GM19025 (cell line): ENCODE data around the gene TSKU.
"Not testable (repeated sequence)": the region's sequence is repeated elsewhere in the genome, so short reads cannot be mapped to it uniquely, and the experiment has no call there.

Source experiments
- ATAC-seq: cut with Tn5 transposase; IDR thresholded peaks from one replicate; pipeline ENCODE4 v1.9.1; 2021; ENCODE audit warnings: mild to moderate bottlenecking, low read depth, moderate library complexity; ENCODE audit not compliant: unreplicated experiment

TSKU gene

DNA sequence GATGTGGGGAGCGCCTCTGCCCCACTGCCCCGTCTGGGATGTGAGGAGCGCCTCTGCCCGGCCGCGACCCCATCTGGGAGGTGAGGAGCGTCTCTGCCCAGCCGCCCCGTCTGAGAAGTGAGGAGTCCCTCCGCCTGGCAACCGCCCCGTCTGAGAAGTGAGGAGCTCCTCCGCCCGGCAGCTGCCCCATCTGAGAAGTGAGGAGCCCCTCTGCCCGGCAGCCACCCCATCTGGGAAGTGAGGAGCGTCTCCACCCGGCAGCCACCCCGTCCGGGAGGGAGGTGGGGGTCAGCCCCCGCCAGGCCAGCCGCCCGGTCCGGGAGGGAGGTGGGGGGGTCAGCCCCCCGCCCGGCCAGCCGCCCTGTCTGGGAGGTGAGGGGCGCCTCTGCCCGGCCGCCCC lies 38.2 kb downstream of the TSKU start:
- ATAC-seq = not testable (repeated sequence)

DNA sequence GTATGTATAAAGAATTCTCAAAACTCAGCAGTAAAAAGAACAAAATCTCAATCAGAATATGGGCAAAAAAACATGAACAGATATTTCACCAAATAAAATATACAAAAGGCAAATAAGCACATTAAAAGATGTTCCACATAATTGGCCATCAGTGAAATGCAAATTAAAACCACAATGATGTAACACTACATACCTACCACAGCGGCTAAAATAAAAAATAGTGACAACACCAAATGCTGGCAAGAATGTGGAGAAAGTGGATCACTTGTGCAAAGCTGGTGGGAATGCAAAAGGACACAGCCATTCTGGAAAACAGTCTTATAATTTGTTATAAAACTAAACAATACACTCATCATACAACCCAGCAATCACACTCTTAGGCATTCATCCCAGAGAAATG lies 39.2 kb downstream of the TSKU start:
- no peak for ATAC-seq

DNA sequence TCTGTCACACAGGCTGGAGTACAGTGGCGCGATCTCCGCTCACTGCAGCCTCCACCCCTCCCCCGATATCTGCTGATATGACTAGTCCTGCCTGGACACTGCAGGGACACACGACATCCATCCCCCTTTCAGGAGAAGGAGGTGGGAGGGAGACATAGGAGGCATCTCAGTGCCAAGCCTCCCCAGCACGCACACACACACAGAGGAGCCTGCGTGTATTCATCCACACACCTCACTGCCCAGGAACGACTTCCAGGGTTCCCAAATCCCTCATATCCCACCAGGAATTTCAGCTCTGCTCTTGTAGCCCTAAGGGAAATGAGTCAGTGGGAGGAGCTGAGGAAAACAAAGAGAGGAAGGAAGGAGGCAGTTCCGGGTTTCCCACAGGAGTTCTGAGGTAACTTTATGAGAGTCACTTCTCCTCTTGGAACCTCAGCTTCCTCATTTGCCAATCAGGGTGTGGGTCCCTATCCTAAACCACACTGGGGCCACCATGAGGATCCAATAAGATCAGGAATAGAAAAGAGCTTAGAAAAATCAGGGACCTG lies 40.4 kb downstream of the TSKU start:
- no peak for ATAC-seq

DNA sequence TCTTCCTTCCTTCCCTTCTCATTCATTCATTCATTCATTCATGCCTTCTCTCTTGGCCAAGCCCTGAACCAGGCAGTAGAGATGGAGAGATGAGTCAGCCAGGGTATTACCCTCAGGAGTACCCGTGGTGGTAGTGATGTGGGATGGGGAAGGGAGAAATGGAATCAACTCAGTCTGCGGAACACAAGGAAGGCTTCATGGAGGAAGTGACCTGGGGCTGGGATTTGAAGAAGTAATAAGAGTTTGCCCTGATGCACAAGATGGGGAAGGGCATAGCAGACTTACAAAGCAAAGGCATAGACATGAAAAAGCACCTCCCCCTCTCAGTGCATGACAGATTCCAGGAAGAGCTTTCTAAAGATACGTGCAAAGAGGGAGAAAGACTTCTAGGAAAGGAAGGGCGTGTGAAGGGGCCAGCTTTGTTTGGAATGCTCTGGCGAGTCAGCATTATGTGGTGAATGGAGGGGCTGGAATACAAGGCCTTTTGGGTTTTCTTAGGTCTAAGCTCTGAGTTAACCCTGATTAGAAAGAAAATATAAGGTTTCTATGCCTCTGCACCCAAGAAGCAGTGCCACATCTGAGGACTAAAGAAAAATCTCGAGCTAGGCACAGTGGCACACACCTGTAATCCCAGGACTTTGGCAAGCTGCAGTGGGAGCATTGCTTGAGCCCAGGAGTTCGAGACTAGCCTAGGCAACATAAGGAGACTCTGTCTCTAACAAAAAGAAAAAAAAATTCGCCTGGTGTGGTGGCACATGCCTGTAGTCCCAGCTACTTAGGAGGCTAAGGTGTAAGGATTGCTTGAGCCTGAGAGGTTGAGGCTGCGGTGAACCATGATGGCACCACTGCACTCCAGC lies 41.2 kb downstream of the TSKU start:
- ATAC-seq = no peak

DNA sequence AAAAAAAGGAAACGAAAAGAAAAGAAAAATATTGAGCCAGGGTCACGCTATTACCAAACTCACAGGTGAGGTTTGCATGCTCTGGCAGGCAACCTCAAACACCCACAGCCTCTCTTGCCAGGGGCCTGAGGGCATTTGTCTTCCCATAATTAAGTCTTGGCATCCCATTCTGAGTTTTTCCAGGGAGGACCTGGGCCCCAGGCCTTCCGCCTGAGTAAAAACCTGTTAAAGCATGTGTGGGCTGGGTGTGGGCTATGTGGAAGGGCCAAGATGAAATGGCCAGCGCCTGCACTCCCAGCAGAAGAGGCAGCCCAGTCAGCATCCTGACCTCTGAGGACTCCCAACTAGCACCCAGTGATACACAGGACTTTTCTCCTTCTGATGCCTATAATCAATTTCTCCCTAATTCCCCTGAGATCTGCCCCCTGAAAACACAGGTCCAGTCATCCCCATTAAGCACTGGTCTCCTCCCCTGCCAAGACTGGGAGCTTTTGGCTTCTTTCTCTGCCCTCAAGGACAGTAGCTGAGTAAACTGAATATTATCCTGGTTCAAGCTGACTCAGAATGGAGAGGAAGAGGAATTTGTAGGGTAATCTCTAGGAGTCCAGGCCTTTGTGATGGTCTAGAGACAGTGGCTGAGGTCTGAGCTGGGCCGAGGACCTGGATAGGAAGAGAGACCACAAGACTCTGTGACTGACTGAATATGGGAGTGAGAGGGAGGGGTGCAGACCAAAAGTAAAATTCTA lies 42.0 kb downstream of the TSKU start:
- no peak for ATAC-seq

DNA sequence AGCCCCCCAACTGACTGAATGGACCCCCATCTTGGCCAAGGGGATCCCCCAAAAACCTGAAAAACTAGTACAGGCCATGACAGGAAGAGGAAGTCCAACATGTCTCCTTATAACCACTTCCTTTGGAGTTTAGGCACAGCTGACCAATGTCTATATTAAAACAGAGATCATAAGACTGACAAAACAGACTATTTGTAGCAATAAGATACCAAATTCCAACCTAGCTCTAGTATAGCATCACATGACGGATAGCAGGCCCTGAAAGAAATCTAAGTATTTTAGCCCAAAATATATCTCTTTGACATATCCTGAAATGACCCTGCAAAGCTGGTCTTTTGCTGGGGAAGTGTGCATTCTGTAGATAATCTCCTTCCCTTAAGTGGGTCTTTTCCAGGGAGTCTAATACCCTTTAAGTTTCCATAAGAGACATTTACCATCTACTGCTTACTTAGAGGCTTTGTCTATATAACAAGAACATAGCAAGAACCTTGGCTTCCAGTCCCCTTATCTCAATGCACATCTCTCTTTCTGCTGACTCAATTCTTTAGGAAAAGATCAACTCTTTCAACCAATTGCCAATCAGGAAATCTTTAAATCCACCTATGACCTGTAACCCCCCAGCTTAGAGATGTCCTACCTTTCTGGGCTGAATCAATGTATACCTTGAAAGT lies 42.7 kb downstream of the TSKU start:
- no peak for ATAC-seq

DNA sequence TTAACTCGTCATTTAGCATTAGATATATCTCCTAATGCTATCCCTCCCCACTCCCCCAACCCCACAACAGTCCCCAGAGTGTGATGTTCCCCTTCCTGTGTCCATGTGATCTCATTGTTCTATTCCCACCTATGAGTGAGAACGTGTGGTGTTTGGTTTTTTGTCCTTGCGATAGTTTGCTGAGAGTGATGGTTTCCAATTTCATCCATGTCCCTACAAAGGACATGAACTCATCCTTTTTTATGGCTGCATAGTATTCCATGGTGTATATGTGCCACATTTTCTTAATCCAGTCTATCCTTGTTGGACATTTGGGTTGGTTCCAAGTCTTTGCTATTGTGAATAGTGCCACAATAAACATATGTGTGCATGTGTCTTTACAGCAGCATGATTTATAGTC lies 43.4 kb downstream of the TSKU start:
- ATAC-seq = not testable (repeated sequence)

DNA sequence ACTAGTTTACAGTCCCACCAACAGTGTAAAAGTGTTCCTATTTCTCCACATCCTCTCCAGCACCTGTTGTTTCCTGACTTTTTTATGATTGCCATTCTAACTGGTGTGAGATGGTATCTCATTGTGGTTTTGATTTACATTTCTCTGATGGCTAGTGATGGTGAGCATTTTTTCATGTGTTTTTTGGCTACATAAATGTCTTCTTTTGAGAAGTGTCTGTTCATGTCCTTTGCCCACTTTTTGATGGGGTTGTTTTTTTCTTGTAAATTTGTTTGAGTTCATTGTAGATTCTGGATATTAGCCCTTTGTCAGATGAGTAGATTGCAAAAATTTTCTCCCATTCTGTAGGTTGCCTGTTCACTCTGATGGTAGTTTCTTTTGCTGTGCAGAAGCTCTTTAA lies 43.8 kb downstream of the TSKU start:
- not testable (repeated sequence) for ATAC-seq

DNA sequence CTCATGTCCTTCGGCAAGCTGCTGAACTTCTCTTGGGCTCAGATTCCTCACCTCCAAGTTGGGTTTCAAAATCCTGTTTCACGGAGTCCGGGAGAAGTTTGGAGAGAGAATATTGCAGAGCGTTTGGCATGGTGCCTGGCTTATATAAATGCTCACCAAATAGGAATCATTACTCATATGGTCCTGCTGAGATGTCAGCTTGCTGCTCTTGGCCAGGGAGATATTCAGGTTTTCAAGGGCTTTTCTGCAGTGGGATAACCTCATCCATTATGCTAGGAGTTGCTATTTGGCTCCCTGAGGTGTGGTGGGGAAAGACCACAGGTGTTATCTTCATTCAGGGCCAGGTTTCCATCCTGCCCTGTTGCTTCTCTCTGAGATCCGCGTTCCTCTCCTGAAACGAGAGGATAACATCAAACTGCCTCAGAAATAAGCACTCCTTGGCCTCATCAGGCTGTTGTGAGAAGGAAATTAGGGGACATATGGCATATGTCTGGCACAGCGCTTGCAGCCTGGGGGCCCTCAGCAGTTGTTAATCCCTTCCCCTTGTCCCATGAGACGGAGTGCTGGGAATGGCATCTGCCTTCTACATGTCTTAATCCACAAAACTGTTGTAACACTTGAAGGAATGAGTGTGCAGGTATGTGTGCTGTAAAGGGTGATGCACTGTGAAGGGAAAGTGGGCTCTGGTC lies 47.6 kb downstream of the TSKU start:
- no peak for ATAC-seq

DNA sequence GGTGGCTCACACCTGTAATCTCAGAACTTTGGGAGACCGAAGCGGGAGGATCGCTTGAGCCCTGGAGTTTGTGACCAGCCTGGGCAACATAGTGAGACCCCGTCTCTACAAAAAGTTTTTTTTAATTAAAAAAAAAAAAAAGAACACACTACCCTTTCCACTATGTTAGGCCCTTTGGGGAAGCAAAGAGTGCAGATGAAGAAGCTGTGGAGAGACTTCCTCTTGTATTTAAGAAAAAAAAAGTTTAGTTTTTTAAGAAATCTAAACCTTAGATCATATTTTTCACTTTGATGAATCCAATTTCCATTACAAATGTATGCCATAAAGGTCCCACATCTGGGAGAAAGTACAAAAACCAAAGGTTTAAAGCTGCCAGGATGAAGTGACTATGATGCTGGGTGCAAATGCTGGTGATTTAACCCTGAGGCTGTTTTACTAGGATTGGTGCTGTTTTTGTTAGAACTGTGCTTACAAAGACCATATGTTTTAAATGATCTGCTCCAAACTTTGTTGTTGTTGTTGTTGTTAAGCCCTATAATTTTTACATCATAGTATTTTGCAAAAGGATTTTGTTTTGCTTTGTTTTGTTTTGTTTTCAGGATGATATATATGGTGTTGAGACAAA lies 48.6 kb downstream of the TSKU start:
- ATAC-seq = no peak

DNA sequence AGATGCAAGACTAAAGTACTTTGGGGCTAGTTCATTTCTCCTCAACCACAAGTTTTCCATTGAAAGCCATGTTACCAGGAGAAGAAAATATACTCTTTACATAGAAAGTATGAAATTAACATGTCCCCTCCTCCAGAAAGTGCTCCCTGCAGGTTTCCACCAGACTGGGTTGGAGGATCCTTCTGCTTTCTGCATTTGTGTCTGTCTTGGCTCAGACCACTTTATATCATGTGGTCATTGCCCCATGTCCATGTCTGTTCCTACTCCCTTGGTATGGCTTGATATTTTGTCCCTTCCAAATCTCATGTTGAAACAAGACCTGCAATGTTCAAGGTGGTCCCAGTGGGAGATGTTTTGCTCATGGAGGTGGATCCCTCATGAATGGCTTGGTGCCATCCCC lies 49.2 kb downstream of the TSKU start:
- ATAC-seq = no peak

DNA sequence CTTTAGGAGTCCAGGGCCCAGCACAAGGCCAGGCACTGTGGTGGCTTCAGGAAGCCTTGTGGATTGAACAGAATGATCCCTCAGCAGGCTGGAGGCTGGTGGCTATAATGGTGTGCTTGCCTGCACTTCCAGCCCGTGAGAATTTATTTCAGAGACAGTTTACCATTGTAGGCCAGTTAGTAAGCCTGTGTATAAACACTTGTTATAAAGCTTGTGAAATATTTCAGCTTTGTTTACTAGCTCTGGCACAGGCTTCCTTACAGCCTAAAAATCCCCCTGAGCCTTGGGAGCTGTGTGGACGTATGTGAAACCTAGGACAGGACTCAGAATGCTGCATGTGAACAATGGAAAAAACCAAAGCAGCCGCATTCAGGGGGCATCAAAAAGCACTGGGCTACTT lies 51.0 kb downstream of the TSKU start:
- ATAC-seq = no peak

DNA sequence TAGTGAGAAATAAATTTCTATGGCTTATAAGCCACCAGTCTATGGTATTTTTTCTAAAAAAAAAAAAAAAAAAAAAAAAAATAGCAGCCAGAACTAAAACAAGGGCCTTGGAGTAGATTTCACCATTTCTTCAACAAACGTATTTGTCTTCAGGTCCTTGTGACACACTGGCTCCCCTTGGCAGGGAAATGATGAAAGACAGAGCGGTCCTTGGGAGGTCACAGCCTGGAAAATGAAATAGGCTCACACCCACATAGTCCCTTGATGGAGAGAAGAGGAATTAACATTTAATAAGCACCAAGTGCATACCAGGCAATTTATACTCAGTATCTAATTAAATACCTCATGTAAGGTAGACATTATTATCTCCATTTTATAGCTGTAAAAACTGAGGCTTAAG lies 51.9 kb downstream of the TSKU start:
- ATAC-seq = no peak

DNA sequence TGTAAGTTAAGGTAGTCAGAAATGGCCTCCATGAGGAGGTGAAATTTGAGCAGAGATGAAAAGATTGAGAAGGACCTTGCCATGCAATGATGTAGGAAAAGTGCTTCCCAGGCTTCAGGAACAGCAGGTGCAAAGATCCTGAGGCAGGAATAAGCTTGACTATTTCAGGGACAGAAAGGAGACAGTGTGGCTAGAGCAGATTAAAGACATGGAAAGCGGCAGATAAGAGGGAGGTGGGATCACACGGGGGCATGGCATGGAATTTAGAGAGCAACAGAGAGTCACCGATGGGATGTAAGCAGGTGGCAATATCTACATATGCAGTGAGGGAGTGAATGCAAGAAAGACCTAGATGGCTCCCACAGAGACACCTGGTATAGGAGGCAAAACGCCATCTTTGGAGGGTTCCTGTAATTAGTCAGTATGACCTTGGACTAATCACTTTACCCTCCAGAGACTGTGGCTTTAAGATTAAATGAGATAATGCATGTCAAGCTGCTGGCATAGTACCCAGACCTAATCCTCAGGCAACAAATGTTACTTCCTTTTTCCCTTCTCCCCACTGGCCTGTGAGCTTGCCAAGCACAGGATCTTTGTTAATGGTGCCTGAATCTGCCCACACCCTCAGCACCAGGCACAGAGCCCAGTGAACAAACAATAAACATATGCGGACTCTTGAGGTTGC lies 52.9 kb downstream of the TSKU start:
- ATAC-seq = no peak

DNA sequence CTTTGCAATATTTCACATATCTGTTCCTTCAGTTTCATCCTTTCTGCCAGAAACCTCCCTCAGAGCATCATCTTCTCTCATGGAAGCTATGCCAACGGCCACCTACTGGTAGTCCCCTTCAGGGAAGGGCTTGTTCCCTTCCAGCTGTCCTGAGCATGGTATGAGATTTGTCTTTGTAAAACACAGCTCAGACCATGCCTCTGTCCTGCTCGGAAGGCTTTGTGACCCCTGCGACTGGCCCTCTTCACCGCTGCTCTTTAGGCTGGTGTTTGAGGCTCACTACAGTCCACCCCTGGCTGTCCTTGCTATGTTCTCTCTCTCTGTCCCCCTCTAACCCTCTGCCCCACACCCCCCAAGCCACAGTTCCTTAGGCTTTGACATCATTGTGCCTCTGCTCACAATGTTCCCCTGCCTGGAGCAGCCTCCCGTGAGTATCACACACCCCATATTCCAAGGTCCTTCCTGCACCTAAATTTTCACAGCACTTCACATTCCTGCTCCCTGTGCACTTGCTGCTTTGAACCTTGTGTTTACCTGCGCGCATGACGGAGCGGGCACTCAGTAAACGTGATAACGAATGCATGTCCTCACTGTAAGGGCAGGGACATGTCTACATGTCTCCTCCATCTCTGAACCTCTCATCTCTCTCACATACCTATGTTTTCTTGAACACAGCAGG lies 53.6 kb downstream of the TSKU start:
- no peak for ATAC-seq

DNA sequence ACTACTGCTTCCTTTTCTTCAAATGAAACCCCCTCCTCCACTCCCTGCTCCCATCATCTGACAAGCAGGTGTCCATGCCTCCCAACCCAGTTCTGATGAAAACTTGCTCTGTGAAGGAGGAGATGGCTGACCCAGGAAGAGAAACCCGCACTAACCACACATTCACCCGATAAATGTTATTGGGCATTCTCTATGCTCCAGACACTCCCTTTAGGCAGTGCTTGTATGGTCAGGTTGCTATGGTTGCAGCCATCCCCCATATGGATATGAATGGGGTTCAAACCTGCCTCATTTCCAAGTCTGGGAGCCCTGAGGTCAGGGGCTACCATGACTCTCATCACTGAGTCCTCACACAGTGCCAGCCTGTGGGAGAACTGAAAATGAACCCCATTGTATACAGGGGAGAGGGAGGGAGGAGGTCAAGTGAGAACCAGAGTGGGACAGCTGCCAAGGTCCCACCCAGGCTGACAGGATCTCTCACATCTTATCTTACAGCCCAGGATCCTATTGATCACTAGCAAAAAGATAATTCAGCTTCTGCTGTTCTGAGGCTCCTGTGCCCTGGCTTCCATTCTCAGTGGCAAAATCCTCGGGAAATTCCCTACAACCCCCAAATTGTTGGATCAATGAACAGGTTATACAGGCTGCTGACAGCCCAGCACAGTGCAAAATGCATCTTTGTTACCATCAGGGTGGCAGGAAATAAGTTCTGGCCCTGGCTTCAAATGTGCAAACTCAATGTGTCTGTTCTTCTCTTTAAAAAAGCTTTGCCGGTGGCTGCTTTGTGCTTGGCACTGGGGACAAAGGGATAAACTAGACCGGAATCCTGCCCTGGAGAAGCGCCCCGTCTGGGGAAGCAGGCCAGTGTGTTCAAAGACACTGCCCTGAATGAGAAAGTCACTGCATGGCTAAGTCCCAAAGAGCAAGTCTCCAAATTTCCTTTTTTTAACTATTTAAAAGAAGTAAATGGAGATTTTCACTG lies 54.8 kb downstream of the TSKU start:
- ATAC-seq = no peak

DNA sequence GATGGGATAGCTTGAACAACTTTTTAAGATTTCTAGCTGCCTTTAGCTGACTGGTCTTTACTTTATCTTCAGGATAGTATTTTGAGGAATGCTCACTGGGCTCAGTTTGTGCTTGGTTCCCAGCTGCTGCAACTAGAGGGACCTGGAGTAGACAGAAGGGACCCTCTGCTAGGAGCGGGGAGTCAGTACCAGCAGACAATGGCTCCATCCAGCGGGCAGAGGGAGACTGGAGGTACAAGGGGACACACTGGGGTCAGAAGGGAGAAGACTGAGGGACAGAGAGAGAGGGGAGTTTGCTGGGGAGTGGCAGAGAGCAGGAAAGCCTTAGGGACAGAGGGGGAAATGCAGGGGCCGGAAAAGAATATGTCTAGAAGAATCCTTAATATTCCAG lies 55.5 kb downstream of the TSKU start:
- ATAC-seq = no peak

DNA sequence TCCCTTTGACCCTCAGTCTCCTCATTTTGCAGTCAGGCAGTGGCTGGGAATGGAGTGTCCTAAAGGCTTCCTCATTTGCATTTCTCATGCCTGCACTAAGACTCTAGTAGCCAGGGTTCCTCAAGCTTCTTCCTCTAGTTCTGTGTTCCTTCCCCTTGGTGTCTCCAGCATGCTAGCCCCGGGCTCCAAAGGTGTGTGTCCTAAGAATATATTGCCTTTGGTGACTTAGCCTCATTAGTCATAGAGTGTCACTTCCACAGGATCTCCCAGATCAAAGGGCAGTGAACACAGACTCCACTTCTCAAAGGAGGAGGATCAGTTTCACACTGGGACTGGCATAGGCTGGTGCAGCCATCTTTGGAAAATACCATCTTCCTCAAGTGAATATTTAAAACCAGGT lies 56.2 kb downstream of the TSKU start:
- ATAC-seq = no peak
